DMS53 (cell line): Measurements from ENCODE around the gene POU6F1.
"Not testable (repeated sequence)": the region's sequence is repeated elsewhere in the genome, so short reads cannot be mapped to it uniquely, and the experiment has no call there.

ENCODE experiments used
- DNase-seq: peaks from one replicate; lab custom pipeline; 2025; lab: John Stamatoyannopoulos, UW

POU6F1 gene, protein sequence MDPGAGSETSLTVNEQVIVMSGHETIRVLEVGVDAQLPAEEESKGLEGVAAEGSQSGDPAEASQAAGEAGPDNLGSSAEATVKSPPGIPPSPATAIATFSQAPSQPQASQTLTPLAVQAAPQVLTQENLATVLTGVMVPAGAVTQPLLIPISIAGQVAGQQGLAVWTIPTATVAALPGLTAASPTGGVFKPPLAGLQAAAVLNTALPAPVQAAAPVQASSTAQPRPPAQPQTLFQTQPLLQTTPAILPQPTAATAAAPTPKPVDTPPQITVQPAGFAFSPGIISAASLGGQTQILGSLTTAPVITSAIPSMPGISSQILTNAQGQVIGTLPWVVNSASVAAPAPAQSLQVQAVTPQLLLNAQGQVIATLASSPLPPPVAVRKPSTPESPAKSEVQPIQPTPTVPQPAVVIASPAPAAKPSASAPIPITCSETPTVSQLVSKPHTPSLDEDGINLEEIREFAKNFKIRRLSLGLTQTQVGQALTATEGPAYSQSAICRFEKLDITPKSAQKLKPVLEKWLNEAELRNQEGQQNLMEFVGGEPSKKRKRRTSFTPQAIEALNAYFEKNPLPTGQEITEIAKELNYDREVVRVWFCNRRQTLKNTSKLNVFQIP

DNA sequence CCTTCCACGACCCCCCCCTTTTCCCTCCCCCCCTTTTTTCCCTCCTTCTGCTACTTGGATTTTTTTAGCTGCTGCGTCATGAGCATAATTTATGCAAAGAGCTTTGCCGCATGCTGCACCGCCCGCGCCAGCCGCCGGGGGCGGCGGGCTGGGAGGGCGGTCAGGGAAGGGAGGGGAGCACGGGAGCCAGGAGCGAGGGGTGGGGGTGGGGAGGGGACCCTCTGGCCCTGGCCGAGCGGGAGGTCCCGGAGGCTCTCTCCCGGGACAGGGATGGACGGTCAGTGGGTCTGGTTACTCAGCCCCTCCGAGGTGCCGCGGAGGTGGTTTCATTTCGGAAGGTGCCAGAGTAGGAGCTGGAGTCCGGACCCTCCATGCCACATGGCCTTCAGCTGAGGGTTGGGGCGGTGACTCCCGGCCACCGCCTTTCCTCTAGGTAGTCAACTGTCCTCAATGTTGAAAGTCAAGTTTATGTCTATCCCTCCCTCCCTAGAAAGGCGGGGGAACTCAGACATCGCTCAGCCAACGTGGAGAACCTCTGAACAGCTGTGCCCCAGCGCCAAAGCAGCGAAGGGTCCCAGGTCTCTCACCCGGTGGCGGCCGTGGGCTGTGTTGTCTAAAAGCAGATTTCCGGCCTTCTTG is at the start of gene POU6F1:
TSS of gene POU6F1 (minus strand) at position 95 of the 639 bp plus-strand sequence. CDS start 11,226 bp downstream, outside the sequence.
- peak; percentile 91 for DNase-seq

DNA sequence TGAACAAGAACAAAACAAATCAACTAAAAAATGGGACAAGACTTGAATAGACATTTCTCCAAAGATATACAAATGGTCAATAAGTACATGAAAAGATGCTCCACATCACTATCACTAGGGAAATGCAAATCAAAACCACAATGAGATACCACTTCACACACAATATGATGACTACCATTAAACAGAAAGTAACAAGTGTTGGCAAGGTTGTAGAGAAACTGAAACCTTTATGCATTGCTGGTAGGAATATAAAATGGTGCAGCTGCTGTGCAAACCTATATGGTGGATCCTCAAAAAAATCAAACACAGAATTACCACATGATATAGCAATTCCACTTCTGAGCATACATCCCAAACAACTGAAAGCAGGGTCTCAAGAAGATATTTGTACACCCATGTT is 47.2 kb upstream of the POU6F1 start:
- no peak for DNase-seq

DNA sequence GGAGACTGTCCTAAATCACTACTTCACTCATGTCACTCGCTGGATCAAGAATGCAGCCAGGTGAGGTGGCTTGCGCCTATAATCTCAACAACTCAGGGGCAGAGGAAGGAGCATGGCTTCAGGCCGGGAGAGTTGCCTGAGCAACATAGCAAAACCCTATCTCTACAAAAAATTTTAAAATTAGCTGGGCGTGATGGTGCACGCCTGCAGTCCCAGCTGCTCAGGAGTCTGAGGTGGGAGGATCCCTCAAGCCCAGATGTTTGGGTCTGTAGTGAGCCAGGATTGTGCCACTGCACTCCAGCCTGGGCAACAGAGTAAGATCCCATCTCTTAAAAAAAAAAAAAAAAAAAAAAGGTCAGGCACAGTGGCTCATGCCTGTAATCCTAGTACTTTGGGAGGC is 46.4 kb upstream of the POU6F1 start:
- DNase-seq, result no peak

DNA sequence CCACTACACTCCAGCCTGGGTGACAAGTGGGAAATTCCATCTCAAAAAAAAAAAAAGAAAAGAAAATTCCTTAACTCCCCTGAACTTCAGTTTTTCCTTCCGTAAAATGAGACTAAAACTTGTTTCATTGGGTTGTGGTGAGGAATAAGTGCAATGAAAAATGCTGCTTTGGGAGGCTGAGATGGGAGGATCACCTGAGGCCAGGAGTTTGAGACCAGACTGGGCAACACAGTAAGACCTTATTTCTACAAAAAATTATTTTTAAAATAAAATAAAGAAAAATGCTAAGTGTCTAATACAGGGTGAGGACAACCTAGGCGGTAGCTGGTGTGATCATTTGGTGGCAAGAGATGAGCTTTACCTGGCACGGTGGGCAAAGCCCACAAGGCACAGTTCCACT is 45.5 kb upstream of the POU6F1 start:
- no peak for DNase-seq

DNA sequence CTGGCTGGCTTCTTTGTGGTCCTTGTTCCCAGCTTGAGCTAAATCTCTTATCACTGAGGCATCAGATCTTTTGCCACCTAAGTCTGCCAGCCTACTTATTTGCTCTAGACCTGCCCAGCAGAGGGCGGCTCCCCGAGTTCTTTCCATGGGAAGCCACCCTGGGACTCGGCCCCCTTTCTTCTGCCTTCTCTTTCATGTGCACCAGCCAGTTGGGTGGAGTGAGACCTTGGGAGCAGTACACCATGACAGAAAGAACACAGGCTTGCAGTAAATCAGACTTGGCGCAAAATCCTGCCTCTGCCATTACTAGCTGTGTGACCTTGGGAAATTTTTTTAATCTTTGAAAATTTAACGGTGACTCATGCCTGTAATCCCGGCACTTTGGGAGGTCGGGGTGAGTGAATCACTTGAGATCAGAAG is 44.9 kb upstream of the POU6F1 start:
- DNase-seq, result peak; percentile 37

DNA sequence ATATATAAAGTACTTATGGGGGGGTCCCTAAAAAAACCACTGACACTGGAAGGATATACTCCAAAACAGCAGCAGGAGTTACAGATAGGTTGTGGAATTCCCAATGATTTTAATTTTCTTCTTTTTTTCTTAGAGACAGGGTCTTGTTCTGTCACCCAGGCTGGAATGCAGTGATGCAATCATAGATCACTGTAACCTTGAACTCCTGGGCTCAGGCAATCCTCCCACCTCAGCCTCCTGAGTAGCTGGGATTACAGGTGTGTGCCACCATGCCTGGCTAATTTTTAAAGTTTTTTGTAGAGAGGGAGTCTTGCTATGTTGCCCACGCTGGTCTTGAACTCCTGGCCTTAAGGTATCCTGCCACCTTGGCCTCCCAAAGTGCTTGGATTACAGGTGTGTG is 41.7 kb upstream of the POU6F1 start:
- DNase-seq, result not testable (repeated sequence)

DNA sequence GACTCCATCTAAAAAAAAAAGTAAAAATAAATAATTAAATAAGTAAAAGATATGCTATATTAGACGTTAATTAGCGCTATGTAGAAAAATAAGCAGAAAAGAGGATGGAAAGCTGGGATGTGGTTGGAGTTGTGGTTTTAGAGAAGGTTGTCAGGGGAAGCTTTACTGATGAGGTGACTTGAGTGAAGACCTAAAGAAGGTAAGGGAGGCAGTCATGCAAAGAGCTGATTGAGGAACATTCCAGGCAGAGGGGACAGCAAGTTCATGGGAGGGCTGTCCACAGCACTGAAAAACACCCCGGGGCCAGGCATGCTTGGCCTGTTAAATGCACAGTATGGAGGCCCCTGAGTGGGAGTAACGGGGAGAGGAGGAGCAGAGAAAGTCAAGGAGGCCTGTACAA is 36.7 kb upstream of the POU6F1 start:
- no peak for DNase-seq

DNA sequence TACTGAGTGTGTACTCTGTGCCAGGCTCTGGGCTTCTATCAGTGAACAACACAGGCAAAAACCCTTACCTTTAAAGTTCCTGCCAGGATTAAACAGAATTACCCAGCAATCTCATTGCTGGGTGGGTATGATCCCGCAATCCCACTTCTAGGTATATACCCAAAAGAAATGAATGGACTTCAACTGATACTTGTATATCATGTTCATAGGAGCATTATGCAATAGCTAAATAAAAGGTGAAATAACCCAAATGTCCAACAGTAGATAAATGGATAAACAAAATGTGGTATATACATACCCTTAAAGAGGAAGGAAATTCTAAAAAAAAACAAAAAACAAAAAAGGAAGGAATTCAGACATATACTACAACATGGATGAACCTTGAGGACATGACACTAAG is 35.4 kb upstream of the POU6F1 start:
- DNase-seq, result no peak

DNA sequence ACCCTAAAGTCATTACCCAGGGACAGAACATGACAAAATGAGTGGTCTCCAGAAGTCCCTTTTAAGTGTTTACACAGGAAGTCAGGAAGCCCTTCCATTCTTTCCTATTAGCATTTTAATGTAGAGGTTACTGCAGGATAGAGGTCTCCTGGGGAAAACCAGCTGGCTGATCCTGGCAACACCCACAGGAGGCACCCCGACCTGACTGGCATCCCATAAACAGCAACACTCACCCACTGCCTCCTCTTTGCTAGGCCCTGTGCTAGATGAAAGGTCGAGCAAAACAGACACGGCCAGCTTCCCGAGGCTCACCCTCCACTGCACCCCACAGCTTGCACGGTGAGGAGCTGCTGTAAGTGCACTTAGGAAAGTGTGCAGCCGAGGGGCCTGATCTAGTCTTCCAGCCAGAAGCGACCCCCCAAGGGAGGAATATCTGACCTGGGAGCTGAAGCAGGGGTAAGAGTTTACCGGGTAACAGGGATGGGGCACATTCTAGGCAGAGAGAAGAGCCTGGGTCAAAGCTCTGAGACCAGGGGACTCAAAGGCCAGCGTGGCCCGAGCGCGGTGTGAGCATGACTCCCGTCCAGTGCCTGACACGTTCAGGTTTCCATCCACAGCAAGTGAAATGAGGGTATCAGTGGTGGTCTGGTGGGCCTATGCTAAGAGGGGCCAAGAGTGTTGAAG is 29.8 kb upstream of the POU6F1 start:
- DNase-seq, result no peak

DNA sequence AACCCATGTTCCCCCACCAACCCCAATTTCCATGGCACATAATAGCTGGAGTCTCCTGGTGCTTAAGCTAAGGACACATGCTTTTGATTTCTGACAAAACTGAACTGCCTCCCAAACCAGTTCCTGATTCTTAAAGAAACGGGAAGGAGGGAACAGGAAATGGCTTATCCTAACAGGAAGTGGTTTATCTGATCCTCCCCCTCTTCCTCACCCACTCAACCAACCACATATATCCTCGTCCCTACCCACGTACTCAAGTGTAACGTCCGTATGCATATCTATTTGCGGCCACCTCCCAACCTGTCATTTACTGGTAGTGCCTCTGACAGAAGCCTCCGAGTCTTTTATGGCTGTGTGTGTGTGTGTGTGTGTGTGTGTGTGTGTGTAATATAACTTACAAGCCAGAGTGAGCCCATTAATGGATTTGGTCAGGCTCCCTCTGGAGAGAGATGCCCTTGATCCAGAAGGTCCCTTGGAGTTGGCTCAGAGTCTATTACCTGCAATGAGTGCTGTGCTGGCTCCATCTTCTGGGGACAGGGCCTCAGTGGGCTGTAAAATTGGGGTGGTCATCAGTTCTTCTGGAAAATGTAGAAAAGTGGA is 28.5 kb upstream of the POU6F1 start:
- peak; percentile 25 for DNase-seq

DNA sequence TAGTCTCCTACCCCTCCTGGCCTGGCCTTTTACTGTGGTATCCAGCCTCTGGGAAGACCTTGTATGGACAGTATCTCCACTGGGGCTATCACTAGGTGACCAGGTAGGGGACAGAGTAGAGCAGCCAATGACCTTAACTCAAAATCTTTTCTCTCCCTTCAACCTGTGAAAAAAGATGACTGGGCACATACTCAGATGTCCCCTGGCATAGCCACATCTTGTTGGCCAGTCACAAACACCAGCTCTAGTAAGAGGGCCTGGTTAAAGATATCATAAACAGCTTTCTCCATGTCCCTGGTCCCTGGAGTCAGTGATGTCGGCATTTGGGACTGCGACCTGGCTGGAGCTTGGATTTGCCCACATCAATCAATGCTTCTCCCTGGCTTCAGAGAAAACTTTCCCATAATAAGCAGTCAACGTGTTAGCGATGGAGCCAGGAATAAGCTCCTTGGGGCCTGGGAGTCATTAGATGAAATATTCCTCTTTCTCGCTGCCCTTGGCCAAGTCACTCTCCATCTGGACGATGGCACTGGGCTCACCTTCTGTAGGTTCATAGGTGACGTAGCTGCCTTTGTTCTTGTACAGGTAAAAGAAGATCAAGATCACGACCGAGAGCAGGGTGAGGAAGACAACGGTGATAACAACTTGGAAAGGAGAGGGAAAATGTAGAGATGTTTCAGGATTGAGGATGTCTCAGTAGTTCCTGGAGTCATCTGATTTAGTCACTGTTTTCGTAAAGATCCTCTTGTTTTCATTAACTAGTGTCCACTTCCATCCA is 27.8 kb upstream of the POU6F1 start:
- DNase-seq, result no peak

DNA sequence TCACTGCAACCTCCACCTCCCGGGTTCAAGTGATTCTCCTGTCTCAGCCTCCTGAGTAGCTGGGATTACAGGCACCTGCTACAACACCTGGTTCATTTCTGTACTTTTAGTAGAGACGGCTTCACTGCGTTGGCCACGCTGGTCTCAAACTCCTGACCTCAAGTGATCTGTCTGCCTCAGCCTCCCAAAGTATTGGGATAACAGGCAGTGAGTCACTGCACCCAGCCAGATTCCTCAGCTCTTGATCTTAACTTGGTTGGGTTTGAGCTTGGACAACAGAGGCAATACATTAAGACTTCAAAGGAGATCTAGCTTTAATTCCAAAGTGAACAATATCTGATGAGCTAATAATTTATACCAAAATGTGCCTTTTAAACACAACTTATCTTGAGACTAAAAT is 26.4 kb upstream of the POU6F1 start:
- no peak for DNase-seq

DNA sequence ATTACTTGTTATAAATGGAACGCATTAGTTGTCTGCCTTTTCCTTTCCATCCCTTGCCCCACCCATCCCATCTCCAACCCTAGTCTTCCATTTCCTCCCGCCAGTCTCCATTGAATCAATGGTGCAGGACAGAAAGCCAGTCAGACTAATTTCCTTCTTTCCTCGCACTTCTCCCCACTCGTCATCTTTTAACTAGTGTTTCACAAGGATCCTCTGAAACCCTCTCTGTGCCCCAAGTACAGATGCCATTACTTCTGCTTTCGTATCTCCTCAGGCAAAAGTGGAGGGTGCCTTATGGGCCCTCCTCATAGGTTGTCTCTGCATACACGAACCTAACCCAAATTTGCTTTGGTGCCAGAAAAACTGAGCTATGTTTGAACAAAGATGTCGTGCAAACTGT is 25.0 kb upstream of the POU6F1 start:
- DNase-seq, result no peak

DNA sequence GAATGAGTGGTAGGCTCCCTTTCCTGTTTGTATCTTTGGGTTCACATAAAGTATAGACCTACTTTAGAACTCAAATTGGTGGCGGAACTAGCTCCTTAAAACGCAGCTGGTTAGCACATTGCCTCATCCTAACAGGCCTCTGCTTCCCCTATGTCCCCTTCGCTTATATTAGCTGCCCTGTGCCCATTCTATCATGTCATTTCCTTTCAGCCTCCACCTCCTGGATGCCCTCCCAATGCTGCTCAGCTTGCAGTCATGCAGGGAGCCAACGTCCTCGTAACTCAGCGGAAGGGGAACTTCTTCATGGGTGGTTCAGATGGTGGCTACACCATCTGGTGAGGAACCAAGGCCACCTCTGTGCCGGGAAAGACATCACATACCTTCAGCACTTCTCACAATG is 24.3 kb upstream of the POU6F1 start:
- no peak for DNase-seq

DNA sequence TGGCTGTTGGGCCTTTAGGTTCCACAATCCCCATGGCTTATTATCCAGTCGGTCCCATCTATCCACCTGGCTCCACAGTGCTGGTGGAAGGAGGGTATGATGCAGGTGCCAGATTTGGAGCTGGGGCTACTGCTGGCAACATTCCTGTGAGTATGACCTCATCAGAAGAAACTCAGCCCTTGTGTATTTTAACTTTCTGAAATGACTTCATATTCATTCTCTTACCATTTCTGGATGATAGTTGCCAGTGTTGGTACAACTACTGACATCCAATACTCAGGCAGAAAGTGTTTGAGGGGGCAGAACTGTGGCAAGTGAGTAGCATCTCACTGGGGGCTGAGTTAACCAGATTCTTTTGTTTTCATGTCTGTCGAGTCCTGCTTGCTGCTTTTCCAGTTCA is 23.1 kb upstream of the POU6F1 start:
- DNase-seq, result no peak

DNA sequence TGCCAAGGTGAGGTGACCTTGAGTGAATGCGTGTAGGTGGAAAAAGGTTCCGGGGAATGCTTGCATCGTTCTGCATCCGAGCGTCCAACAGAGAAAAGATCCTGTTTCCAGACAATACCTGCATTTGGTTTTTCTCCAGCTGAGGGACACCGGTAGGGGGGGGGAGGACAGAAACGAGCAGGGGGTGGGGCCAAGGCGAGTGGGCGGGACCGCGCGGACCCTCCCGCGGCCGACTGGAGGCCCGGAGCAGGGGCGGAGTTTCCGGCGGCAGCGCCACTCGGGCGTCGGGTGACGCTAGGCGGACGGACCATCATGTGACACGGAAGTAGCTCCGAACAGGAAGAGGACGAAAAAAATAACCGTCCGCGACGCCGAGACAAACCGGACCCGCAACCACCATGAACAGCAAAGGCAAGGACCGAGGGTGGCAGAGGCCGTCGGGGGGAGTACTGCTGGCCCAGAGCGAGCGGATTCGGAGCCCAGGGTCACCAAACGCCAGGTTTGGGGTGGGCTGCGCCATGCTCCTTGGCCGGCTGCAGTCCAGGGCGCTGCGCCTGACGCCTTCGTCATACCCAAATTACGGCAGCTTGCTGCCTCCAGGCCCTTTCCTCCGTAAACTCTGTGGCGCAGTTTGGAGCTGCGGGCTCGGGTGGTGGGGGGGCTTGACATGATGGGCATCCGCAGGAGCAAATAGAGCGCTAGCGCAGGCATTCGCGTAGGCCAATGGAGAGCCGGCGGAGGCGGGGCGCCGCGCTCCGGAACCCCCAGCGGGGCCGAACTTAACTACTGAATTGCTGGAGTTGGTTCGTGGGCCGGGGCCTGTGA is 20.9 kb upstream of the POU6F1 start, which contains the start of gene DAZAP2:
TSS of gene DAZAP2 (plus strand) at position 317 of the 825 bp plus-strand sequence. CDS start at position 399, 82 bp downstream.
- peak; percentile 98 for DNase-seq

DNA sequence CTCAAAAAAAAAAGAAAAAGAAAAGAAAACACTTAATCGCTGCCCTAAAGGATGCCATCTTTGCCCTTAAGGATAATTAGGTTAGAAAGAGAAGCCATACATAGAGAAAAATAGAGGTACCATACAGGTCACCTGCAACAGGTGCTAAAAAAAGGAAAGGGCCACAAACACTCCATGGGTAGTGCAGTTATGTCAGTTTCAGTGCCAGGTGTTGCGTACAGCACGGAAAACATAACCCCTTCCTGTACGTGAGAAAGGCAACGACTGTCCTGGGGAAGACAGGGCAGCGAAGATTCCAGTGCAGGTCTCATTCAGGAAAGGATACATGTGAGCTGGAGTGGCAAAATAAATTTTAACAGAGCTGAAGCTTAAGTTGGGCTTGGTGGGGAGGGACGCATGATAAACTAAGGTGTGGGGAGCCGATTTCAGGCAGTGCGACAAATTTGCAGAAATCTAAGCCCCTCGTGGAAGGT is 20.2 kb upstream of the POU6F1 start:
- DNase-seq, result peak; percentile 80

DNA sequence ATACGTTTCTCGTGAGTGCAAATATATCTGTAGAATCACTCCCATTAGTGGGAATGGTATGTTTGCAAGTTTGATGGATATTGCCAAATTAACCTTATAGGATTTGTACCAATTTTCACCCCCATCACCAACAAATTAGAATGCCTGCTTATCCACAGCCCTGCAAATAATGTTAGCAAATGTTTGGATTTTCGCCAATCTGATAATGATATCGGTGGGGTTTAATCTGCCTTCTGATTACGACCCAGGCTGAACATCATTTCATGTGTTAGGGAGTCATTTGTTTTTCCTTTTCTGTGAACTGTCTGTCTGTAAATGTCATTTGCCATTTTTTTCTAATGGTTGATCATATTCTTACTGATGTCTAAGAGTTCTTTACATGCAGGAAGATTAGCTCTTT is 16.7 kb upstream of the POU6F1 start:
- DNase-seq, result no peak

DNA sequence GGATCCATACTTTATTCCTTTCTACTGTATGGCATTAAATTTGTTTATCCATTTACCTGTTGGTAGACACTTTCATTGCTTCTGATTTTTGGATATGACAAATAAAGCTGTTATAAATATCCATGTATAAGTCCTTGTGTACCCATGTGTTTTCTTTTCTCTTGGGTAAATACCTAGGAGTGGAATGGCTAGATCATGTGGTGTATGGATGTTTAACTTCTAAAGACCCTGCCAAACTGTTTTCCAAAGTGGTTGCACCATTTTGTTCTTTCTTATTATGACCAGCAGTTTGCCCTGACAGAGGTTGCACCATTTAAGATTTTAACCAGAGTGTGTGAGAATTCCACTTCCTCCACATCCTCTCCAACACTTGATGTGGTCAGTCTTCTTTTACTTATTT is 14.8 kb upstream of the POU6F1 start:
- no peak for DNase-seq

DNA sequence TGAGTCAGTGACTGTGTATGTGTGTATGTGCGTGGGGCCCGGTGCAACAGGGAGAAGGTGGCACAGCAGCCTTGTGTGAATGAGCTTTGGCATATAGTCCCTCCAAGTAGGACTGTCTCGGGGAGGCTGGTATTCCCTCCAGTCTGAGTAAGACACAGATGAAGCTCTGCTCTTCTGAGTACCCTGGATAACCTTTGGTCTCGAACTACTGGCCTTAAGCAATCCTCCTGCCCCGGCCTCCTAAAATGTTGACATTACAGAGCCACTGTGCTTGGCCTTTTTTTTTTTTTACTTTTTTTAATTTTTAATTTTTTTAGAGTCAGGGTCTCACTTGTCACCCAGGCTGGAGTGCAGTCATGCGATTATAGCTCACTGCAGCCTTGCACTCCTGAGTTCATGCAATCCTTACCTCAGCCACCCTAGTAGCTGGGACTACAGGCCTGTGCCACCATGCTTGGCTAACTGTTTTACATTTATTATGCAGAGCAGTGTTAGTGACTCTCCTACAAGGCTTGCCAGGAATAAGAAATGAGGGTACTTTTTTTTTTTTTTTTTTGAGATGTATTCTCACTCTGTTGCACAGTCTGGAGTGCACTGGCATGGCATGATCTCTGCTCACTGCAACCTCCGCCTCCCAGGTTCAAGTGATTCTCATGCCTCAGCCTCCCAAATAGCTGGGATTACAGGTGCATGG is 11.4 kb upstream of the POU6F1 start:
- no peak for DNase-seq
